T-helper 1 cell treated with Interleukin-12 subunit alpha and Interleukin-12 subunit beta and Interleukin-4 antibody, amounts not matched to agents 30 ng/mL and 1 ng/mL, for 36 hours (primary cell): ENCODE measurements around the gene VWDE. TPM values are rescaled to one million over a fixed set of nuclear protein-coding genes. Genes with fewer than 3 reads are reported as not detected.
"Not testable (repeated sequence)": the region's sequence is repeated elsewhere in the genome, so short reads cannot be mapped to it uniquely, and the experiment has no call there.

Experiments
- intact Hi-C: fragments of 100-400 bp; cut with micrococcal nuclease; formaldehyde crosslinking; loops from one replicate; pipeline ENCODE4 v1.15.1; 2024
- total RNA-seq: library from RNA; stranded (reverse); gene quantifications from 2 replicates; pipeline ENCODE4 v1.2.3, GENCODE V29; 2022

Gene VWDE
- 3.9 and 4.4 TPM in 2 replicates for total RNA-seq

DNA sequence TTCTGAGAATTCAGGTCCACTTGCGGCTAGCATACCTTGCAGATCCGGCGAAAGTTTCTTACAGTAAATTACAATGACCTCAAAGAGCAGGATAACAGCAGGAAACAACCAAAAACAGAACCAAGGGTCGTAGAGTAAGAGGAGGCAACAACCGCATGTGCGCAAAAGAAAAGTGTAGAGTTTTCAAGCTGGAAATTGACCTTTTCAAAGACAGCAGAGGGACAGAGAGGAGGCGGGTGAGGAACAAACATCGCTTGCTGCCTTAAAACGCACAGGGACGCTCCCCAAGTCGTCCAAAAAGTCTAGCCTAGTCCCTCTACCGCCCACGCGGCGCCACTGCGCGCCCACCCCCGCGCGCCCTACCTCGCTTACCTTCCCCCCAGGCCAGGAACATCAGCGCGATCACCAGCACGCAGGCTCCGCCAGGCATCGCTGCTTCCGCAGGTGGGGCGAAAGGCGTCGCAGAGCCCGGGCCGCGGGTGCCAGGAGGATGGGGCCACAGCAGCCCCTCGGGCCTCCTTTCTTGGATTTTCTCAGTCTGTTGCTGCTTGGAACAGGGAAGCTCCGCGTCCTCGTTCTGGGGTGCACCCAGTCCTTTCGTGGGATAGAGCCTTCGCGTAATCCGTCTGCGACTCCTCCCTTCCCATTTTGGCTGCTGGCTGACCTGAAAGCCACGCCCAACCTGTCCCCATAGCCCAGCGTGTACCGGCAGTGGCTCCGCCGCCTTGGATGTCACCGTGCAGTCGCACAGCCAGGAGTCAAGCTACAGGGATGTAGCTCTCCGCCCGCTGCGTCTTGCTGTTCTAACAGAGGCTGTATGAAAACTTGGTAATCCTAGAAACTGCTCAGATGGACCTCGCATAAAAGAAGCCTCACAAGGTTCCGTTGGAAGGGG lies at the start of gene VWDE:
VWDE (minus strand) TSS at position 579 of the 895 bp plus-strand sequence; CDS start at position 430, 149 bp downstream.
- intact Hi-C loops, result loop anchor here (1.0 to 2.0 kb wide), 5 partner anchors 14 to 283 kb away; partner anchors contain the start of genes ARL4A and TMEM106B

DNA sequence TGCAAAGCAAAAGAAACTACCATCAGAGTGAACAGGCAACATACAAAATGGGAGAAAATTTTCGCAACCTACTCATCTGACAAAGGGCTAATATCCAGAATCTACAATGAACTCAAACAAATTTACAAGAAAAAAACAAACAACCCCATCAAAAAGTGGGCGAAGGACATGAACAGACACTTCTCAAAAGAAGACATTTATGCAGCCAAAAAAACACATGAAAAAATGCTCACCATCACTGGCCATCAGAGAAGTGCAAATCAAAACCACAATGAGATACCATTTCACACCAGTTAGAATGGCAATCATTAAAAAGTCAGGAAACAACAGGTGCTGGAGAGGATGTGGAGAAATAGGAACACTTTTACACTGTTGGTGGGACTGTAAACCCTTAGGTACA lies 49.5 kb upstream of the VWDE start:
- intact Hi-C loops, result not testable (repeated sequence)

GRCh38 chr7:12450615-12451014 lies 47.0 kb upstream of the VWDE start:
- intact Hi-C loops, result no loop called here

DNA sequence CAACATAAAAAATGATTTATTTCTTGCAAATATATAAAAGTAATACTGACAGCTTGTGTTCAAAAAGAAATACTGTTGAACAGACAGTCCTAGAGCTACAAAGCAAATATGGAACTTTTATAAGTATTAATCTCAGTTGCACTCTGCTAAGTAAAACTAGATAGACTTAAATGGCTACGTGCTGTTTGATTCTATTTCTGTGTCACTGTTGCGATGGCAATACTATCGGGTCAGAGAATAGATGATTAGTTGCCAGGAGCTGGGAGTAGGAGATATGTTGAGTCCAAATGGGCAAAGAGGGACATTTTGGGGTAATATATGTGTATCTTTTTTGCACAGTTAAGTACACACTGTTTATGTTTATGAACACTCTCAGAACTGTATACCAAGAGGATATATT lies 41.1 kb upstream of the VWDE start:
- intact Hi-C loops, result no loop called here

- intact Hi-C loops, result no loop called here
Measured at GRCh38 chr7:12440229-12440628, 36.6 kb upstream of the VWDE start.

DNA sequence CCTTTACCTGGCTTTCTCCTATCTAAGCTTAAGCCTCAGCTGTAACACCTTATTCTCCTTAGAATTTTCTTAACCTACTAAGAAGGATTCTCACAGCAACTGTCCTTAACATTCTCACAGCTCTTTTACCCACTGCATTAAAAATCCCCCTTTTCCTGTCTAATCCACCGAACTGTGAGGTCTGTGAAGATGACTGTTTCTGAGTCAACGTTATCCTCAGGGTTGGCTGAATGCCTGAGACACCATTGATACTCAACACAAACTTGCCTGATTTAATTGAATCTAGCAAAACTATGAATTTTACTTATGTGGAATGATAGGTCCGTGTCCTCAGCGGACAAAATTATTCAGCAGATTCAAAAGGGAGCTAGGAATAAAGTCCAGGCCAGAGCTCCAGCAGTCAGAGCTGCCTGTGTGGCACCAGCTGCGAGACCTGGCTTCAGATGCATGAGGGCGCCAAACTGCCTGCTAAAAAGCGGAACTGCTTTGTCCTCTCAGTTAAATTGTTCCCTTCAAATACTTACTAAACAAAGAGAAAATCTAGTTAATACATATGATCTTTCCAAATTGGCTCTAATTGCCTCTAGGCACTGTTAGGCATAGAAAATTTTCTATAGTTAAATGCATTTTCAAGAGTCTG lies 33.4 kb upstream of the VWDE start:
- intact Hi-C loops, result no loop called here

GRCh38 chr7:12436126-12436525 lies 32.5 kb upstream of the VWDE start:
- intact Hi-C loops, result no loop called here

- intact Hi-C loops, result loop anchor here (2.0 kb wide), 1 partner anchor 57 kb away; no protein-coding TSS in a partner anchor
Measured at GRCh38 chr7:12434012-12434642, 30.5 kb upstream of the VWDE start.

DNA sequence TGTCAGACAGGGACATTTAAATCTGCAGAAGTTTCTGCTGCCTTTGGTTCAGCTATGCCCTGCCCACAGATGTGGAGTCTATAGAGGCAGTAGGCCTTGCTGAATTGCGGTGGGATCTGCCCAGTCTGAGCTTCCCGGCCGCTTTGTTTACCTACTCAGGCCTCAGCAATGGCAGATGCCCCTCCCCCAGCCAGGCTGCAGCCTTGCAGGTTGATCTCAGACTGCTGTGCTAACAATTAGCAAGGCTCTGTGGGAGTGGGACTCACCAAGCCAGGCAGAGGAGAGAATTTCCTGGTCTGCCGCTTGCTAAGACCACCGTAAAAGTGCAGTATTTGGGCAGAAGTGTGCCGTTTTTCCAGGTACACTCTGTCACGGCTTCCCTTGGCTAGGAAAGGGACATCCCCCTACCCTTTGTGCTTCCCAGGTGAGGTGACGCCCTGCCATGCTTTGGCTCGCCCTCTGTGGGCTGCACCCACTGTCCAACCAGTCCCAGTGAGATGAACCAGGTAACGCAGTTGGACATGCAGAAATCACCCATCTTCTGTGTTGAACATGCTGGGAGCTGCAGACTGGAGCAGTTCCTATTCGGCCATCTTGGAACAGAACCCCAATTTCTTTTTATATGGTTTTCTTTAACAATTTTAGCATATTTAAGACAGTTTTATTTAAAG lies 28.4 kb upstream of the VWDE start:
- intact Hi-C loops, result no loop called here

GRCh38 chr7:12425311-12425710 lies 21.6 kb upstream of the VWDE start:
- intact Hi-C loops, result no loop called here

GRCh38 chr7:12423997-12424745 lies 20.5 kb upstream of the VWDE start:
- intact Hi-C loops, result no loop called here

- intact Hi-C loops, result no loop called here
Measured at GRCh38 chr7:12423355-12423996, 19.8 kb upstream of the VWDE start.

DNA sequence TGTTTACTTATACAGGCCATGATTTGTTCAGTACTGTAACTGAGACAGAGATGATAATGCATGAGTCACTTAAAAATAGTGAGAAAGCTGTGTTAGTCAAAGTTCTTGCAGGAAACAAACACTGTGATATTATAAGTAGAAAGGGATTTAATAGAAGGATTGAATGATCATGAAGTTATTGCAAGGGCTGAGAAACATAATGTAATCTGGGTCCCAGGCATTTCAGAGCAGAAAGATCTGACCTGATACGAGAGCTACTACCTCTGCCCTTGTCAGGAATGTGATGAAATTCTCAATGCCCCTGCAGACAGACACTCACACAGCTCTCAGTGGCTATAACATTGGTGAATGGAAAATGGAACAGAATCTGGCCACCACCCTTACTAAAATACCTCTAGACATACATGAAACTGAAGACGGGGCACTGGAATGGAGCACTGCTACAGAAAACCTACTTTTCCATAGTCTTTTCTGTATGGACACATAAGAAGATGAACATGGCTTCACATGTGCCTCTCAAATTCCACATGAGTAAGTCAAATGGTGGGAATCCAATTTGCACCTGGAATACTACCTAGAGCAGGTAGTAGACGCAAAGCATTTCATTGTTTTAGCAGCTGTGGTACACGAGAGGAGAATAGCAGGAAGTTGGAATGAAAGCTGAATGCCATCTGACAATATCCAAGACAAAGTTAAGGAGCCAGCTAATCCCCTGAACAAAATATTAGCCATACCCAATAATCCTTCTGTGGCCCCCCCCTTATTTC lies 19.1 kb upstream of the VWDE start:
- intact Hi-C loops, result no loop called here

DNA sequence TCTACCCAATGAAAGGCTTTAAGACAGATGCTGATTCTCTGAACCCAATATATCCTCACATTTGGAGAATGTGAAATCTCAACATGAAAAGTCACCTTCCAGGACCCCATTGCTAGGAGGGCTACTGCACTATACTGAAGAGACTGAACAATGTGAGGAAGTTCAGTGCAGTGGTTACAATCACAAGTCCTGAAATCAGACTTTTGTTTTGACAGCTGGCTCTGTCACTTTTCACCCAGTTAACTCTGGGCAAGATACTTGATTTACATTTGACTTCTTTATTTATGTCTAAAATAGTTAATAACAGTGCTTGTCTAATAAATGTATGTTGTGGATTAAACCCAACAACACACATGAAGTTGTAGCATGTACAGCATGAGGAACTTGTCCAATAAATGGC lies 14.8 kb upstream of the VWDE start:
- intact Hi-C loops, result no loop called here

DNA sequence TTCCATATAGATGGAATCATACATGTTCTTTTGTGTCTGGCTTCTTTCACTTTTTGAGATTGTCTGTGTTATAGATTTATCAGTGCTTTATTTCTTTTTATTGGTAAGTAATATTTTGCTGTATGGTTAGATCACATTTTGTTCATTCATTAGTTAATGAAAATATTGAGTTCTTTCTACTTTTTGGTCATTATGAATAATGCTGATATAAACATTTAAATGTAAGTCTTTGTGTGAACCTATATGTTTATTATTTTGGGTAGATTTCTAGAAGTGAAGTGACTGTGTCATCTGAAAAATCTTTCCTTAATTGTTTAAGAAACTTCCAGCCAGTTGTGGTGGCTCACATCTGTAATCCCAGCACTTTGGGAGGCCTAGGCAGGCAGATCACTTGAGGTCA lies 11.4 kb upstream of the VWDE start:
- intact Hi-C loops, result no loop called here

DNA sequence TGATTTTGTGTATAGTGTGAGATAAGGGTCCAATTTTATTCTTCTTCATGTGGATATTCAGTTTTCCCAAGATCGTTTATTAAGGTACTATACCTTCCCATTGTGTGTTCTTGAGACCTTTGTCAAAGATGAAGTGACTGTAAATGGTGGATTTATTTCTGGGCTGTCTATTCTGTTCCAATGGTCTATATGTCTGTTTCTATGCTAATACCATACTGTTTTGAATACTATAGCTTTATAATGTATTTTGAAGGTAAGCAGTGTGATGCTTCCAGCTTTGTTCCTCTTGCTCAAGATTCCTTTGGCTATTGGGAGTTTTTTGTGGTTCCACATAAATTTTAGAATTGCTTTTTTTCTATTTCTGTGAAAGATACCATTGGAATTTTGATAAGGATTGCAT lies 8.7 kb upstream of the VWDE start:
- intact Hi-C loops, result no loop called here

DNA sequence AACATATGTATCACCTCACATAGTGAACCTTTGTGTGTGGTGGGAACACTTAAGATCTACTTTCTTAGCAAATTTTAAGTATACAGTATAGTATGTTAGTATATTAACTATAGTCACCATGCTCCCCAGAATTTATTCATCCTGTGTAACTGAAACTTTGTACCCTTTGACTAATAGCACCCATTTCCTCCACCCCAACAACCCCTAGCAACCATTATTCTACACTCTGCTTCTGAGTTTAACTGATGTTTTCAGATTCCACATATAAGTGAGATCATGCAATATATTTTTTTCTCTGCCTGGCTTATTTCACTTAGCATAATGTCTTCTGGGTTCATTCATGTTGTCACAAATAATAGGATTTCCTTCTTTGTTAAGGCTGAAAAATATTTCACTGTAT lies 6.9 kb upstream of the VWDE start:
- intact Hi-C loops, result no loop called here

- intact Hi-C loops, result no loop called here
Measured at GRCh38 chr7:12409097-12409711, 5.5 kb upstream of the VWDE start.

GRCh38 chr7:12407652-12408051 lies 4.0 kb upstream of the VWDE start:
- intact Hi-C loops, result not testable (repeated sequence)
